ENCODE data around the gene NEO1. TPM values are rescaled to one million over a fixed set of nuclear protein-coding genes. Genes with fewer than 3 reads are reported as not detected.

NEO1 gene
- total and polyA plus RNA-seq, 2 of the 13 experiments (the other 11 are each of a cell fraction or from before 2014, with no cell fraction given) = 8.4 to 11.0 TPM

DNA sequence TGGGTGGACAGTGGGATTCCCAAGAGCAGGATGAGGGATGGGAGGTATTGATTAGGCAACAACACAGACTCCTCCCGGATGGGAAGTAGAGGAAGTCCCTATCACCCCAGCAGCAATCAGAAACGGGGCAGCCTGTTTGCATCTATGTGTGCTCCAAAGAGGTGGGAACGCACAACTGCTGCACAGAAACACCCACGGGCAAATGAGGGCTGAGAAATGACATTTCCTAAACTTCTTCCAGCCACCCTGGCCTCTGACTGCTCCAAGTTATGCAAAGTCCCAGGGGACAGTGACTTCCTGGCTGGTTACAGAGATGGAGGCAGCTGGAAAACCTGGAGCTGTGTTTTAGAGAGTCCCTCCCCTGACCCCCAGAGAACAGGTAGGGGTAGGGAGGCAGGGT lies 273.9 kb downstream of the NEO1 start (continued):
- TF ChIP-seq, protein P1, sequence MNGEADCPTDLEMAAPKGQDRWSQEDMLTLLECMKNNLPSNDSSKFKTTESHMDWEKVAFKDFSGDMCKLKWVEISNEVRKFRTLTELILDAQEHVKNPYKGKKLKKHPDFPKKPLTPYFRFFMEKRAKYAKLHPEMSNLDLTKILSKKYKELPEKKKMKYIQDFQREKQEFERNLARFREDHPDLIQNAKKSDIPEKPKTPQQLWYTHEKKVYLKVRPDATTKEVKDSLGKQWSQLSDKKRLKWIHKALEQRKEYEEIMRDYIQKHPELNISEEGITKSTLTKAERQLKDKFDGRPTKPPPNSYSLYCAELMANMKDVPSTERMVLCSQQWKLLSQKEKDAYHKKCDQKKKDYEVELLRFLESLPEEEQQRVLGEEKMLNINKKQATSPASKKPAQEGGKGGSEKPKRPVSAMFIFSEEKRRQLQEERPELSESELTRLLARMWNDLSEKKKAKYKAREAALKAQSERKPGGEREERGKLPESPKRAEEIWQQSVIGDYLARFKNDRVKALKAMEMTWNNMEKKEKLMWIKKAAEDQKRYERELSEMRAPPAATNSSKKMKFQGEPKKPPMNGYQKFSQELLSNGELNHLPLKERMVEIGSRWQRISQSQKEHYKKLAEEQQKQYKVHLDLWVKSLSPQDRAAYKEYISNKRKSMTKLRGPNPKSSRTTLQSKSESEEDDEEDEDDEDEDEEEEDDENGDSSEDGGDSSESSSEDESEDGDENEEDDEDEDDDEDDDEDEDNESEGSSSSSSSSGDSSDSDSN (CRISPR knock-in tag; IDR thresholded peaks at IDR 0.05) = no peak

DNA sequence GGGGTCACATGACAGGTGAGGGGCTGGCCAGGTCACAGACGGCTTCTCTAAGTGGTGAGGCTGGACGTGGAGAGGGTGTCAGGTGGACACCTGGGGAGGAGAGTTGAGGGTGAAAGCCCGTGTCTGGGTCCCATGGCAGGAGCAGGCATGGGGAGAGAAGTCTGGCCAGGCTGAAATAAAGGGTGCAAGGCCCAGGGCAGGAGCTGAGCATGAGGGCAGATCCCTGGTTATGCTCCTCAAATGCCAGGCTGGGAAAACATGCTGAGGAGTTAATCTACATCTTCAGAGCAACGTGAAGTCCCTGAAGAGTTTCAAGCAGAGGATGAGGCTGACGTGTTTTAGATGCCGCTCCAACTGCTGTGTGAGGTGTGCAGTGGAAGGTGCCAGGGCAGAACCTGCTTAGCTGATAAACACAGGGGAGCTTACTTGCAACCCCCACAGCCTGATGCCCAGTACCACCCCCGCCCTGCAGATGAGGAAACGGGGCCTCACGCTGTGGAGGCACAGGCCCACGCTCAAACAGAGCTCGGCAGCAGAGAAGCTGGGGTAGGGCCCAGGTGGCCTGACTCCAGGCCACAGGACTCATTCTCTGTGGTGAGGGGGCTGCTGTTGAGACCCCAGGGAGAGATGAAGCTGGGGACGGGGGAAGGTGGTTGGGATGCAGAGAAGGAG lies 276.0 kb downstream of the NEO1 start:
- Histone ChIP-seq H3K4me1 (ENCODE audit: insufficient read depth, low read length) (no peaks in the 10 kb centered on the region), H3K9ac (ENCODE audit: insufficient read depth, low read depth, low read length) (no peak overlapping the region), H3K4me3 (replicated peaks in 1 of 3; ENCODE audit: insufficient read depth in 1 of 3, low read depth in 2 of 3, low read length in 3 of 3) (no peak overlapping the region), H2AFZ (ENCODE audit: low read length) (no peak overlapping the region), H3K4me2 (ENCODE audit: low read depth, low read length) (no peak overlapping the region), H3K27ac (ENCODE audit: extremely low read length, insufficient read depth, low read length) (no peak overlapping the region), H3K36me3 (replicated peaks in 1 of 2; ENCODE audit: control insufficient read depth in 1 of 2, insufficient read depth in 2 of 2, low read length in 2 of 2) (no peaks in the 10 kb centered on the region), H3K27me3 (ENCODE audit: control insufficient read depth in 1 of 2, insufficient read depth in 2 of 2, low read length in 2 of 2) (peaks cover 3 to 26% of the 10 kb centered on the region in 2 experiments; a peak in 4 of 5 replicates), H3K79me2 (ENCODE audit: insufficient read depth, low read length) (no peaks in the 10 kb centered on the region), H4K20me1 (ENCODE audit: insufficient read depth, low read length) (no peaks in the 10 kb centered on the region), H3K9me3 (ENCODE audit: low read length) (no peaks in the 10 kb centered on the region)
- in situ Hi-C loops (cut with HindIII; ENCODE audit: extremely low pct_ligation_motif_present, low pct_unique_long_range_greater_than_20kb) = no loop called here
- intact Hi-C loops (cut with micrococcal nuclease; ENCODE audit: unreplicated experiment) = no loop called here
- FAIRE-seq (no peak), ATAC-seq (no peak), DNase-seq (ENCODE audit: low spot score) (no peak)
- WGBS (ENCODE audit: low lambda C conversion rate) = 5% methylated on average over 10 of the region's 12 CpGs
- ChIA-PET POLR2A (no interaction called here), CTCF (ENCODE audit: low intra/inter-chr PET ratio, low total read pairs) (no interaction called here)
- no TSS peak for BruUV-seq (replicated peaks)
- TF ChIP-seq ESRRA (CRISPR knock-in tag; IDR thresholded peaks at IDR 0.05; ENCODE audit: low read depth) (no peak), ZNF335 (CRISPR knock-in tag; IDR thresholded peaks at IDR 0.05) (no peak), SRSF9 (IDR thresholded peaks at IDR 0.05; ENCODE audit: borderline replicate concordance, insufficient read depth, low read depth, low read length, poor library complexity, severe bottlenecking) (no peak), ZKSCAN5 (CRISPR knock-in tag; IDR thresholded peaks at IDR 0.05) (no peak), FIP1L1 (IDR thresholded peaks at IDR 0.05; ENCODE audit: borderline replicate concordance, insufficient read depth, low read depth, low read length) (no peak), RFXAP (CRISPR knock-in tag; IDR thresholded peaks at IDR 0.05; ENCODE audit: borderline replicate concordance) (no peak), RARA (CRISPR knock-in tag; IDR thresholded peaks at IDR 0.05) (no peak), SRSF4 (IDR thresholded peaks at IDR 0.05; ENCODE audit: low read depth, low read length, poor library complexity, severe bottlenecking) (no peak), NFKBIZ (CRISPR knock-in tag; IDR thresholded peaks at IDR 0.05) (no peak), FOXA1 (IDR thresholded peaks at IDR 0.05) (no peak), FOXA1 (CRISPR knock-in tag; IDR thresholded peaks at IDR 0.05) (no peak), ZNF83 (CRISPR knock-in tag; IDR thresholded peaks at IDR 0.05; ENCODE audit: borderline replicate concordance) (no peak), ZNF282 (IDR thresholded peaks at IDR 0.05; ENCODE audit: partially characterized antibody) (no peak)
- TF ChIP-seq, protein P2, sequence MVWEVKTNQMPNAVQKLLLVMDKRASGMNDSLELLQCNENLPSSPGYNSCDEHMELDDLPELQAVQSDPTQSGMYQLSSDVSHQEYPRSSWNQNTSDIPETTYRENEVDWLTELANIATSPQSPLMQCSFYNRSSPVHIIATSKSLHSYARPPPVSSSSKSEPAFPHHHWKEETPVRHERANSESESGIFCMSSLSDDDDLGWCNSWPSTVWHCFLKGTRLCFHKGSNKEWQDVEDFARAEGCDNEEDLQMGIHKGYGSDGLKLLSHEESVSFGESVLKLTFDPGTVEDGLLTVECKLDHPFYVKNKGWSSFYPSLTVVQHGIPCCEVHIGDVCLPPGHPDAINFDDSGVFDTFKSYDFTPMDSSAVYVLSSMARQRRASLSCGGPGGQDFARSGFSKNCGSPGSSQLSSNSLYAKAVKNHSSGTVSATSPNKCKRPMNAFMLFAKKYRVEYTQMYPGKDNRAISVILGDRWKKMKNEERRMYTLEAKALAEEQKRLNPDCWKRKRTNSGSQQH (CRISPR knock-in tag; IDR thresholded peaks at IDR 0.05; ENCODE audit: low read depth) = no peak
- TF ChIP-seq, protein P3, sequence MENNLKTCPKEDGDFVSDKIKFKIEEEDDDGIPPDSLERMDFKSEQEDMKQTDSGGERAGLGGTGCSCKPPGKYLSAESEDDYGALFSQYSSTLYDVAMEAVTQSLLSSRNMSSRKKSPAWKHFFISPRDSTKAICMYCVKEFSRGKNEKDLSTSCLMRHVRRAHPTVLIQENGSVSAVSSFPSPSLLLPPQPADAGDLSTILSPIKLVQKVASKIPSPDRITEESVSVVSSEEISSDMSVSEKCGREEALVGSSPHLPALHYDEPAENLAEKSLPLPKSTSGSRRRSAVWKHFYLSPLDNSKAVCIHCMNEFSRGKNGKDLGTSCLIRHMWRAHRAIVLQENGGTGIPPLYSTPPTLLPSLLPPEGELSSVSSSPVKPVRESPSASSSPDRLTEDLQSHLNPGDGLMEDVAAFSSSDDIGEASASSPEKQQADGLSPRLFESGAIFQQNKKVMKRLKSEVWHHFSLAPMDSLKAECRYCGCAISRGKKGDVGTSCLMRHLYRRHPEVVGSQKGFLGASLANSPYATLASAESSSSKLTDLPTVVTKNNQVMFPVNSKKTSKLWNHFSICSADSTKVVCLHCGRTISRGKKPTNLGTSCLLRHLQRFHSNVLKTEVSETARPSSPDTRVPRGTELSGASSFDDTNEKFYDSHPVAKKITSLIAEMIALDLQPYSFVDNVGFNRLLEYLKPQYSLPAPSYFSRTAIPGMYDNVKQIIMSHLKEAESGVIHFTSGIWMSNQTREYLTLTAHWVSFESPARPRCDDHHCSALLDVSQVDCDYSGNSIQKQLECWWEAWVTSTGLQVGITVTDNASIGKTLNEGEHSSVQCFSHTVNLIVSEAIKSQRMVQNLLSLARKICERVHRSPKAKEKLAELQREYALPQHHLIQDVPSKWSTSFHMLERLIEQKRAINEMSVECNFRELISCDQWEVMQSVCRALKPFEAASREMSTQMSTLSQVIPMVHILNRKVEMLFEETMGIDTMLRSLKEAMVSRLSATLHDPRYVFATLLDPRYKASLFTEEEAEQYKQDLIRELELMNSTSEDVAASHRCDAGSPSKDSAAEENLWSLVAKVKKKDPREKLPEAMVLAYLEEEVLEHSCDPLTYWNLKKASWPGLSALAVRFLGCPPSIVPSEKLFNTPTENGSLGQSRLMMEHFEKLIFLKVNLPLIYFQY (CRISPR knock-in tag; IDR thresholded peaks at IDR 0.05; ENCODE audit: borderline replicate concordance) = no peak
